Gastrocnemius medialis (tissue), 4 donors: Measurements from ENCODE around the gene GIGYF2. TPM values are rescaled to one million over a fixed set of nuclear protein-coding genes. Genes with fewer than 3 reads are reported as not detected.
A peak's percentile ranks its signal among the peaks of the same experiment; 100 is the strongest.
"Not testable (repeated sequence)": the region's sequence is repeated elsewhere in the genome, so short reads cannot be mapped to it uniquely, and the experiment has no call there.

Experiments
- ATAC-seq, 2 donors: fragments of 150-250 bp; one replicate each; pipeline ENCODE4 v1.9.1; 2016
- DNase-seq, 2 donors: peaks; one replicate each; pipeline ENCODE4 v3.0.0-alpha.2; 2019
- H3K27ac ChIP-seq, 4 donors: fragments of 200-600 bp; sonication (generic); 1 replicate in 1 of 4; 2 replicates in 3 of 4; pipeline ENCODE4 v1.5.1; 2016 to 2018; ENCODE audit warnings: mild to moderate bottlenecking in 2 of 4, moderate library complexity in 1 of 4
- H3K27me3 ChIP-seq, 3 donors: fragments of 200-600 bp; sonication (generic) in 2 of 3; 1 replicate in 1 of 3; 2 replicates in 2 of 3; pipeline versions ENCODE4 v1.5.1 to v1.6.0; 2016 to 2019; ENCODE audit warnings: mild to moderate bottlenecking in 1 of 3, moderate library complexity in 1 of 3
- H3K36me3 ChIP-seq, 2 donors: fragments of 200-600 bp; sonication (generic) in 1 of 2; one replicate each; pipeline ENCODE4 v1.5.1; 2017 to 2018
- H3K4me1 ChIP-seq, 2 donors: fragments of 200-600 bp; sonication (generic) in 1 of 2; one replicate each; pipeline ENCODE4 v1.5.1; 2016 to 2017; ENCODE audit warnings: mild to moderate bottlenecking in 2 of 2
- H3K4me3 ChIP-seq, 4 donors: fragments of 200-600 bp; sonication (generic) in 3 of 4; 1 replicate in 1 of 4; 2 replicates in 3 of 4; pipeline ENCODE4 v1.5.1; 2016 to 2019; ENCODE audit warnings: mild to moderate bottlenecking in 2 of 4
- H3K9me3 ChIP-seq, 3 donors: fragments of 200-600 bp; sonication (generic) in 2 of 3; 1 replicate in 1 of 3; 2 replicates in 2 of 3; pipeline ENCODE4 v1.5.1; 2016 to 2019
- CTCF ChIP-seq, 5 experiments: fragments of 450-650 bp in 3 of 5; fragments of 200-600 bp in 2 of 5; sonication (generic) in 2 of 5; IDR thresholded peaks in 4 of 5; conservative IDR thresholded peaks in 1 of 5; 1 replicate in 4 of 5; 2 replicates in 1 of 5; pipeline ENCODE4 v1.5.1; 2016 to 2019; ENCODE audit warnings: antibody characterized with exemption in 5 of 5, mild to moderate bottlenecking in 3 of 5, moderate library complexity in 3 of 5
- POLR2A ChIP-seq, 2 donors: fragments of 450-650 bp; IDR thresholded peaks; one replicate each; pipeline ENCODE4 v1.6.1; 2017; ENCODE audit warnings: antibody characterized with exemption in 2 of 2, mild to moderate bottlenecking in 2 of 2, moderate library complexity in 2 of 2
- in situ Hi-C, 4 donors: fragments of 200-750 bp; cut with MboI; loops; one replicate each; pipeline versions ENCODE4 v1.15.0 to v1.8.0; 2017; ENCODE audit warnings: low sequenced_read_pairs in 4 of 4
- intact Hi-C: fragments of 100-400 bp; cut with DNase I; formaldehyde crosslinking; loops from one replicate; pipeline ENCODE4 v1.15.1; 2023; ENCODE audit warnings: low total_unique reads
- total RNA-seq, 4 donors: library from RNA; depleted of rRNA; stranded (reverse); fragments of >200 nt; gene quantifications; one replicate each; pipeline versions ENCODE4 v1.1.0 to v1.2.3, GENCODE V29; 2016

Gene GIGYF2
- total RNA-seq, 4 donors from 2014 or later: 55.7 to 87.8 (median 66.1) TPM

GRCh38 chr2:232843834-232844233 is 146.7 kb downstream of the GIGYF2 start:
- DNase-seq: no peak
- H3K9me3 ChIP-seq: no peaks in the 10 kb centered on the region
- no peak overlapping the region for H3K4me3 ChIP-seq
- in situ Hi-C loops: no loop called here
- peaks cover 0 to 91% of the 10 kb centered on the region in 2 donors for H3K36me3 ChIP-seq
- no peaks in the 10 kb centered on the region for H3K27me3 ChIP-seq
- ATAC-seq: no peak
- intact Hi-C loops: no loop called here
- no peak overlapping the region for H3K27ac ChIP-seq
- TF ChIP-seq POLR2A (IDR thresholded peaks at IDR 0.05): no peak
- no peak for TF ChIP-seq CTCF (IDR thresholded peaks at IDR 0.05 in 4 of 5, conservative IDR thresholded peaks at IDR 0.05 in 1 of 5)
- H3K4me1 ChIP-seq: peaks cover 0 to 10% of the 10 kb centered on the region in 2 donors

GRCh38 chr2:232846055-232846454 is 148.9 kb downstream of the GIGYF2 start:
- no peaks in the 10 kb centered on the region for H3K27me3 ChIP-seq
- DNase-seq: no peak
- no peak for ATAC-seq
- H3K4me3 ChIP-seq: no peak overlapping the region
- peaks cover 0 to 95% of the 10 kb centered on the region in 2 donors for H3K36me3 ChIP-seq
- no peak for TF ChIP-seq POLR2A (IDR thresholded peaks at IDR 0.05)
- no peak for TF ChIP-seq CTCF (IDR thresholded peaks at IDR 0.05 in 4 of 5, conservative IDR thresholded peaks at IDR 0.05 in 1 of 5)
- H3K4me1 ChIP-seq: no peaks in the 10 kb centered on the region
- no peak overlapping the region for H3K27ac ChIP-seq
- intact Hi-C loops: no loop called here
- no peaks in the 10 kb centered on the region for H3K9me3 ChIP-seq
- in situ Hi-C loops: no loop called here

GRCh38 chr2:232850039-232850438 is 152.9 kb downstream of the GIGYF2 start:
- H3K4me3 ChIP-seq: no peak overlapping the region
- H3K27ac ChIP-seq: peak overlapping the region in 1 of 4 donors; percentile 85
- DNase-seq: no peak
- H3K9me3 ChIP-seq: no peaks in the 10 kb centered on the region
- no peak for ATAC-seq
- H3K4me1 ChIP-seq: peaks cover 17 to 18% of the 10 kb centered on the region in 2 donors
- TF ChIP-seq CTCF (IDR thresholded peaks at IDR 0.05 in 4 of 5, conservative IDR thresholded peaks at IDR 0.05 in 1 of 5): no peak
- no peak for TF ChIP-seq POLR2A (IDR thresholded peaks at IDR 0.05)
- intact Hi-C loops (no loop called here), in situ Hi-C loops (loop anchor here in 3 of 4 donors (5.0 to 25.0 kb wide), 3 partner anchors 238 to 407 kb away; partner anchors contain the start of gene ATG16L1 (in 1 of the 3))
- no peaks in the 10 kb centered on the region for H3K27me3 ChIP-seq
- H3K36me3 ChIP-seq: peaks cover 0 to 69% of the 10 kb centered on the region in 2 donors

GRCh38 chr2:232852081-232852480 is 154.9 kb downstream of the GIGYF2 start:
- Histone ChIP-seq H3K4me1 (peaks cover 21 to 33% of the 10 kb centered on the region in 2 donors), H3K36me3 (peaks cover 0 to 52% of the 10 kb centered on the region in 2 donors), H3K27ac (peak overlapping the region; percentile 70 to 85 (median 80))
- H3K4me3 ChIP-seq, ATAC-seq, H3K9me3 ChIP-seq, H3K27me3 ChIP-seq, intact Hi-C loops, DNase-seq: not testable (repeated sequence)
- in situ Hi-C loops: loop anchor here in 3 of 4 donors (5.0 to 25.0 kb wide), 3 partner anchors 240 to 405 kb away; partner anchors contain the start of gene ATG16L1 (in 1 of the 3)

GRCh38 chr2:232852676-232853075 is 155.5 kb downstream of the GIGYF2 start:
- TF ChIP-seq POLR2A (IDR thresholded peaks at IDR 0.05) (no peak), CTCF (IDR thresholded peaks at IDR 0.05 in 4 of 5, conservative IDR thresholded peaks at IDR 0.05 in 1 of 5) (no peak)
- Histone ChIP-seq H3K9me3 (no peaks in the 10 kb centered on the region), H3K4me1 (peaks cover 22 to 38% of the 10 kb centered on the region in 2 donors), H3K27ac (peak overlapping the region; percentile 70 to 85 (median 80)), H3K36me3 (peaks cover 0 to 52% of the 10 kb centered on the region in 2 donors), H3K27me3 (no peaks in the 10 kb centered on the region), H3K4me3 (no peak overlapping the region)
- DNase-seq: no peak
- ATAC-seq: peak in 1 of 2 donors; percentile 31
- in situ Hi-C loops (loop anchor here in 3 of 4 donors (5.0 to 25.0 kb wide), 3 partner anchors 240 to 405 kb away; partner anchors contain the start of gene ATG16L1 (in 1 of the 3)), intact Hi-C loops (loop anchor here (1.0 kb wide), 2 partner anchors 202 to 399 kb away; partner anchors contain the start of gene ATG16L1)
